GM19240 (cell line): ENCODE measurements around the gene SHISA9.

Source experiments
- DNase-seq: peaks from one replicate; pipeline ENCODE4 v3.0.0; 2011; ENCODE audit warnings: low spot score; ENCODE audit not compliant: insufficient read length

SHISA9 gene

GRCh38 chr16:13168091-13168572, 266.7 kb downstream of the SHISA9 start:
- DNase-seq: no peak

DNA sequence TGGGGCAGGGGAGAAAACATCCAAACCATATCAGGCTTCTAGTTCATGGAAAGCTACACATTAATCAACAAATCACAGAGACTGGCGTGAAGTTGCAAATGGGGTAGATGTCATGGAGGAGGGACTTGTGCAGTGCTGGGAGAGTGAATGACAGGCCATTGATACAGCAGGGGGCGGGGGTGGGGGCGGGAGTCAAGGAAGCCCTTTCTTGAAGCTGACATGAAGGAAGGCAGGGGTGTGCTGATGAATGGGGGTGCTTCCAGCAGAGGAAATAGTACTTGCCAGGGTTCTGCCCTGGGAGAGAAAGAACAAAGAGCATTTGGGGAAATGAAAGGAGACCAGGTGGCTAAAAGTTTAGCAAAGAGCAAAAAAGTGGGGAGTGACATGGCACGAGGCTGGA, 269.9 kb downstream of the SHISA9 start:
- no peak for DNase-seq

DNA sequence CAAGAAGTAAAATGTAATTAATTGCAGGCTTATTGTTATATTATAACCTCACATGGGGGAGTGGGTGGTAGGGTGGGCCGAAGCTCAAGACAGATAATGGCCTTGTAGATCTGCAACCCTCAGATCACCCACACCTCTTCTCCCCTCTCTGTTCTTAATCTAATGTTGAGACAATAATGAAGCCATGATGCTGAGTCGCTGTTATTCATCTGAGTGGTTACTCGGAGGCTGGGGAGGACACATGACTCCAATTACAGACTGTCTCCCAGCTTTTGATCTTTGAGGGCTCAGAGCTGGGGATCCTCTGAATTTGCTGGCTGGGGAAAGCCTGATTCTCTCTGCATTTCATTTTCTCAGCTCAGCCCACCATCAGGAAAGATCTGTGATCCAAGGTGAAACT, 275.3 kb downstream of the SHISA9 start:
- DNase-seq: no peak

GRCh38 chr16:13178318-13178717, 276.9 kb downstream of the SHISA9 start:
- no peak for DNase-seq

DNA sequence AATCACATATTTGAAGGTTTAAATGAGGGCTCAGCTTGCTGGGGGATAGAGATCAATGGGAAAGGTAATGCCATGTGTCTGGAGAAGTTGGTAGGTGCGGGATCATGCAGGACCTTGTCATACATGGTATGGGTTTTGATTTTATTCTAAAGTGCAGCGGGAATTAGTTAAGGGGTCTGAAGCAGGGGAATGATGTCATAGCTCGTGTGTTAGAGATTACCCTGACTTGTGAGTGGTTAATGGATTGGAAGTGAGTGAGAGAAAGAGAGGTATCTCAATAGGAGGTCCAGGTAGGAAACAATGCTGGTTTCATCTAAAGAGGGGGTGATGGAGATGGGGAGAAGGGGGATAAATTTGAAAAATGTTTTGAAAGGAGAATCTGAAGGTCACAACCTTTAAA, 280.0 kb downstream of the SHISA9 start:
- no peak for DNase-seq

- DNase-seq: no peak
Observed at GRCh38 chr16:13186813-13187212, 285.4 kb downstream of the SHISA9 start.

GRCh38 chr16:13189250-13189649, 287.9 kb downstream of the SHISA9 start:
- DNase-seq: no peak

DNA sequence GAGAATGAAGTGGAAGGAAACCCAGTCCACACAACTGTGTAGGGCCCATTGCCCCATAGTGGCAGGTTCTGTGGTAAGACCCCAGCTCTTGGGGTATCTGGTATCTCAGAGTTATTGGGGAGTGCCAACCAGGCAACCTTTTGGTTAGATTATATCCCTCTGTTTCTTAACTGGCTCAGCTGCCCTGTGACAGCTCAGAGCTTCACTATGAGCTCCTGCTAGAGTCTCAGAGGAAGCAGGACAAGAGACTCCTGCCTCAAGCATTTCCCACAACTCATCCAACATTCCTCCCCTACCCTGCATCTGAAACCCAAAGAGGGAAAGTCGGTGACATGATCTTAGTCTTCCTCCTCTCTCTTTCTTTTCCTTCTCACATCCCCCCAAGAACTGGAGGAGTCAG, 292.3 kb downstream of the SHISA9 start:
- DNase-seq: no peak

DNA sequence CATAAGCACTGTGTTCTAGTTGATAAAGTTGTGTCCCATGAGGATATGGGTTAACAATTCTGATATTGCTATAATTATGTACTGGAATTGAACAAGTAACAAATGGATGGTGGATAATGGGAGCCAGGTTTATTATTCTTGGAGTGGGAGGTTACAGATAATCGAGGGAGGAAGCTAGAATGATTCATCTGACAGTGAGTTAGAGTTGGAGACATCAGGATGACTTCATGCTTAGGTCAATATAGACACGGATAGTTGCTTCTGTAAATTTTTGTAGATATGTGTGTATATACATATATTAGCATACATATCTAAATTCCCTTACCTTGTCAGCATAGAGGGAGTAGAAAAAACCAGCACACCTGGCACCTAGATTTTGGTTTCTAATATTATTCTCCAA, 293.4 kb downstream of the SHISA9 start:
- DNase-seq: no peak

DNA sequence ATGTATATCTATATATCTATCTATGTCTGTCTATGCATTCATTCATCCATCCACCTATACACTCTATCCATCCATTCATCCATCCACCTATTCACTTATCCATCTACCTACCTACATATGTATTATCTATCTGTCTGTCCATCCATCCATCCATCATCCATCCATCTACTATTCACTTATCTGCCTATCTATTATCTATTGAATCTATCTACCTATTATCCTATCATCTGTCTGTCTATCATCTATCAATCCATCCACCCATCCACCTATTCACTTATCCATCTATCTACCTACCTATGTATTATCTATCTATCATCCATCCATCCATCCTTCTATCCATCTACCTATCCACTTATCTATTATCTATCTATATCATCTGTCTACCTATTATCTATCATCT, 302.3 kb downstream of the SHISA9 start:
- DNase-seq: no peak

DNA sequence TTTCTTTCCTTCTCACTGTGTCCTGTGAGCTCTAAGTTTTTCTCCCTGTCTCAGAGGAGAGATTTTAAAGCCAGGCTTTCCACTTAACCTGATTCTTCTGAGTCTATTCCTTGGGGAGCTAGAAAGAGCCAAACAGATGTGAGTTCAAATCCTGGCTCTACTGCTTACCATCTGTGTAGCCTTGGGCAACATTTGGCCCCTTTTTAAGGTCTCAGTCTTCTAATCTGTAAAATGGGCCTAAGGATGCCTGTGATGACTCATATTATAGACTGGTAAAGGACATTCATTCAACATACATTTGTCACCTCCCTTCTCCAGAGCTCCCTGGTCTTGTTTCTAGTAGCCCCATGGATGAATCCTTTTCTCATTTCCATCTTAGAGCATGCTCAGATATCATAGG, 304.0 kb downstream of the SHISA9 start:
- no peak for DNase-seq

- no peak for DNase-seq
Observed at GRCh38 chr16:13206606-13207005, 305.2 kb downstream of the SHISA9 start.

DNA sequence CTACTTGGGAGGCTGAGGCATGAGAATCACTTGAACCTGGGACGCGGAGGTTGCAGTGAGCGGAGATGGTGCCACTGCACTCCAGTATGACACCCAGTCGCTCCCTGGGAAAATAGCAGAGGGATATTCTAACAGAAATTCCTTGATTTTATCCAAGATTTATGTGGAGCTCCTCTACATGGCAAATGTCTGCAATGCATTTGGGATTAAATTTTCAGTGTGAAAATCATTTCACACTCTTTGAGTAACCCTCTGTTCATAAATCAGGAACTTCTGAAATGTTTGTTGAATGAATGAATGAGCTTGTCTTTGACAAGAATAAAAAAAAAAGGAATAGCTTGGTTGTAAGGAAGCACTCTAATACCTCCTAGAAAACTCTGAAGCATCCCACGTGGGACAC, 305.8 kb downstream of the SHISA9 start:
- DNase-seq: no peak

DNA sequence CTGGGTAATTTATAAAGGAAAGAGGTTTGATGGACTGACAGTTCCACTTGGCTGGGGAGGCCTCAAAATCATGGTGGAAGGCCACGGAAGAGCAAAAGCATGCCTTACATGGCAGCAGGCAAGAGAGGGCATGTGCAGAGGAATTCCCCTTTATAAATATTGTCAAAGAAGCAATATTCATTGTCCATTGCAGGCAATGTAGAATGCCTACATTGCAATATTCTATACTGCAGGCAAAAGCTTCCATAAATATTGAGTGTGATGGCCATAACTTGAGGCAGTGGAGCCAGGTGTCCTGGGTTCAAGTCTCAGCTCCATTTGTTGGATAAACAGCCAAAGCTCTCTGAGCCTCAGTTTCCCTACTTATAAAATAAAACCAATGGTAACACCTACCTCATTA, 322.3 kb downstream of the SHISA9 start:
- no peak for DNase-seq

DNA sequence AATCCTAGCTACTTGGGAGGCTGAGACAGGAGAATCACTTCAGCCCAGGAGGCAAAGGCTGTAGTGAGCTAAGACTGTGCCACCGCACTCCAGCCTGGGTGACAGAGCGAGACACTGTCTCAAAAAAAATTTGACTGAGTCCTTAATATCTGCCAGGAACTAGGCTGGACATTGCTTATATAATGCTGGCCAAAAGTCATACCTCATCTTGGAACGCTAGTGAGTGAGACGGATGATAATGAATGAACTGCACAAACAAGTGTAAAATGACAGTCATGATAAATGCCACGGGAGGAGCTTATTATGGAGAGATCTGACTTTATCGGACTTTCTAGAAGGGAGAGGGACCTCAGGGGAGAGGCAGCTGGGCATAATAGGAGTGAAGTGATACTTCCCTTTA, 327.6 kb downstream of the SHISA9 start:
- DNase-seq: no peak

GRCh38 chr16:13231365-13231764, 330.0 kb downstream of the SHISA9 start:
- no peak for DNase-seq

DNA sequence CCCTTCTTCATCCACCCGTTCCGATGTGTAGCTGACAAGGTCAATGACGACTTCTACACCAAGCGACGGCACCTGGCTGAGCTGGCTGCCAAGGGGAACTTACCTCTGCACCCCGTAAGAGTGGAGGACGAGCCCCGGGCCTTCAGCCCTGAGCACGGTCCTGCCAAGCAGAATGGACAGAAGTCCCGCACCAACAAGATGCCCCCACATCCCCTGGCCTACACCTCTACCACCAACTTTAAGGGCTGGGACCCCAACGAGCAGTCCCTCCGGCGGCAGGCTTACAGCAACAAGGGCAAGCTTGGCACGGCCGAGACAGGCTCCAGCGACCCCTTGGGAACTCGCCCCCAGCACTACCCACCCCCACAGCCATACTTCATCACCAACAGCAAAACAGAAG, 333.6 kb downstream of the SHISA9 start:
- no peak for DNase-seq

DNA sequence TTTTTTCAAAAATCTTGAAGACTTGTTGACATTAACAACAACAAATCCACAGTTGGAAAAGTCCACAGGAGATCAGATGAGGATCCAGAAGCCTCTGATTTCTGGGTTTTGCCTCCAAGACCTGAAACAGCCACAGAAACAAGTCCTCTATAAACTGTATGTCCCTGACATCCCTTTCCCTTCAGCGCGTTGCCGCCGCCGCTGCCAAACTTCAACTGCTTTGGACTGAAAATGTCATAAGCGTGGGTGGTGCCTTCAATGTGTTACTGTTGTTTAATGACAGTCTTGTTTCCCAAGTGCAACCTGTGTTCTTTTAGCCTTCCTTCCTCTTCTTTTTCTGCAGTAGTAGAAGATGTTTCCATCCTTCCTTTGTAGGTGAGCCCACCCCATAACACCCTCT, 334.9 kb downstream of the SHISA9 start:
- no peak for DNase-seq

DNA sequence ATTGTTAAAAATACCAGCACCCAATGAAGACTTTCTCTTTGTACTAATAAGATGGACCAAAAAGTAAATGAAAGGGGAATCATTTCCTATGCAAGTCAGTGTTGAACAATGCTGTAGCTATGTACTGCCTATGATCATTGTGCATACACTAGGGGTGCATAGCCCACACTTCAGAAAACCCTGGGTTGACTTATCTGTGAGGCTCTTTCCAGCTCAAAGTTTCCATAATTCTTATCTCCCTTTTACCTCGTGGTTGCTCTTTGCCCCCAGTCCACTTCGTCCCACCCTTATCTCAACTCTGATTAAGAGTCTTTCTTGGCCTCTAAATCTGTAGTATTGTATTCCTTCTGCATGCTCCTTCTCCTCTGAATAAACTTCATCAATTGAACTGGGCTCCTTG, 336.8 kb downstream of the SHISA9 start:
- DNase-seq: no peak

- DNase-seq: no peak
Observed at GRCh38 chr16:13242201-13242600, 340.8 kb downstream of the SHISA9 start.

GRCh38 chr16:13244770-13245169, 343.4 kb downstream of the SHISA9 start:
- DNase-seq: no peak

DNA sequence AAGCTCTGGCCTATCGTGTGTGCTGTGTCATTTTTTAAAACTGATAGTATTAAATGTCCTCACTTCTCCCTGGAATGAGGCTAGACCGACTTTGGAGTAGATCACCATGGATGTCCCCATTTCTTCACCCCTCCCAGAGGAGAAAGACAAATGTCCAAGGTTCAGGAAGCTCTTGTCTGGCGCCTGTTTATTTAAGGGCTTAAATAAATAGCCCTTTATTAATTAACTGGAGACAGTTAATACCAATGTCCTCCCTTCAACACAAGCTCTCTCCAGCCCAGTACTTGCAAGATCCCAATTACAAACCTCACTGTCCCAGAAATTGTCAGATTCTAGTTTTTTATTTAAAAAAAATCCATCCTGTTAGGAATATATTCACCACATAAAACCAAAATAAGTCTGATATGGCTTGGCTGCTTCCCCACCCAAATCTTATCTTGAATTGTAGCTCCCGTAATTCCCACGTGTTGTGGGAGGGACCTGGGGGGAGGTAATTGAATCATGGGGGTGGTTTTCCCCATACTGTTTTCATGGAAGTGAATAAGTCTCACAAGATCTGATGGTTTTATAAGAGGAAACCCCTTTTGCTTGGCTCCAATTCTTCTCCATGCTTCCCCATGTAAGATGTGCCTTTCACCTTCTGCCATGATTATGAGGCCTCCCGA, 344.4 kb downstream of the SHISA9 start:
- no peak for DNase-seq

- DNase-seq: no peak
Observed at GRCh38 chr16:13254998-13255614, 353.7 kb downstream of the SHISA9 start.
